Erythroblast (primary cell): Measurements from ENCODE around the gene KIF18B.

Source experiments
- DNase-seq, 2 experiments: peaks; one replicate each; lab custom pipeline; 2025; lab: John Stamatoyannopoulos, UW
- GATA1 ChIP-seq: IDR thresholded peaks from 2 replicates; pipeline ENCODE4 v1.6.1; 2011; ENCODE audit warnings: low read depth, mild to moderate bottlenecking, control low read depth, low read length, moderate library complexity
- POLR2A ChIP-seq: IDR thresholded peaks from 2 replicates; pipeline ENCODE4 v1.6.1; 2011; ENCODE audit warnings: mild to moderate bottlenecking, low read length

The KIF18B gene

GRCh38 chr17:44905006-44906000, 42.3 kb downstream of the KIF18B start:
- TF ChIP-seq POLR2A (no peak), GATA1 (no peak)
- DNase-seq = no peak

GRCh38 chr17:44904001-44904984, 43.3 kb downstream of the KIF18B start:
- no peak for DNase-seq
- no peak for TF ChIP-seq POLR2A

- TF ChIP-seq GATA1 (no peak), POLR2A (no peak)
- DNase-seq = no peak
These were observed 44.4 kb downstream of the KIF18B start for GRCh38 chr17:44903012-44903685.

GRCh38 chr17:44902135-44902760, 45.3 kb downstream of the KIF18B start:
- no peak for DNase-seq
- no peak for TF ChIP-seq POLR2A
- no peak for TF ChIP-seq GATA1

GRCh38 chr17:44901411-44901921, 46.1 kb downstream of the KIF18B start:
- no peak for TF ChIP-seq GATA1
- TF ChIP-seq POLR2A = no peak
- DNase-seq = no peak

- peak in 1 of 2 experiments; percentile 24 for DNase-seq
- TF ChIP-seq POLR2A (no peak), GATA1 (no peak)
These were observed 46.7 kb downstream of the KIF18B start for GRCh38 chr17:44900894-44901293.

- peak; percentile 96 to 99 for DNase-seq
- TF ChIP-seq GATA1 = no peak
- TF ChIP-seq POLR2A = peak; percentile 90
These were observed 48.3 kb downstream of the KIF18B start, which contains the start of gene EFTUD2 for GRCh38 chr17:44899074-44899782. TSS of gene EFTUD2 (minus strand) at chr17:44899445. CDS start at chr17:44894521, 4,924 bp downstream.

- no peak for TF ChIP-seq POLR2A
- no peak for TF ChIP-seq GATA1
- DNase-seq = no peak
These were observed 48.9 kb downstream of the KIF18B start for GRCh38 chr17:44898768-44899073.

- DNase-seq = no peak
- TF ChIP-seq POLR2A = no peak
- TF ChIP-seq GATA1 = no peak
These were observed 52.9 kb downstream of the KIF18B start for GRCh38 chr17:44894642-44895041.

GRCh38 chr17:44892250-44892649, 55.3 kb downstream of the KIF18B start:
- TF ChIP-seq POLR2A = no peak
- TF ChIP-seq GATA1 = no peak

GRCh38 chr17:44889003-44889402, 58.6 kb downstream of the KIF18B start:
- no peak for TF ChIP-seq GATA1
- TF ChIP-seq POLR2A = no peak
- DNase-seq = no peak

More at GRCh38 chr17:44892250-44892649, 55.3 kb downstream of the KIF18B start:
- DNase-seq = no peak
